Fibroblast of lung (primary cell): Measurements from ENCODE around the gene SLC5A10. TPM values are rescaled to one million over a fixed set of nuclear protein-coding genes. Genes with fewer than 3 reads are reported as not detected.

Experiments
- DNase-seq, 2 donors: peaks; one replicate each; pipeline versions ENCODE4 v3.0.0 to v3.0.0-alpha.2; 2010; ENCODE audit warnings: low read depth in 2 of 2
- H2AFZ ChIP-seq: 2 replicates; pipeline ENCODE4 v1.5.1; 2012; ENCODE audit warnings: low read length, control low read depth, inconsistent platforms
- H3K27ac ChIP-seq: 2 replicates; pipeline ENCODE4 v1.5.1; 2011; ENCODE audit warnings: low read length, control low read depth; ENCODE audit not compliant: insufficient read depth
- H3K27me3 ChIP-seq: 2 replicates; pipeline ENCODE4 v1.5.1; 2011; ENCODE audit warnings: mild to moderate bottlenecking, low read length; ENCODE audit not compliant: control insufficient read depth, insufficient read depth
- H3K36me3 ChIP-seq: 2 replicates; pipeline ENCODE4 v1.5.1; 2011; ENCODE audit warnings: low read length; ENCODE audit not compliant: control insufficient read depth, insufficient read depth
- H3K4me1 ChIP-seq: 2 replicates; pipeline ENCODE4 v1.5.1; 2011; ENCODE audit warnings: low read length; ENCODE audit not compliant: control insufficient read depth, insufficient read depth; ENCODE audit errors: extremely low read depth
- H3K4me2 ChIP-seq: 2 replicates; pipeline ENCODE4 v1.5.1; 2011; ENCODE audit warnings: low read length, control low read depth; ENCODE audit not compliant: insufficient read depth; ENCODE audit errors: extremely low read depth
- H3K4me3 ChIP-seq, 4 experiments: fragments of 200-600 bp in 1 of 4; sonication (generic) in 1 of 4; replicated peaks in 1 of 4; 2 replicates each; pipeline ENCODE4 v1.5.1; 2011 to 2016; ENCODE audit warnings: low read length in 4 of 4, low read depth in 3 of 4, mild to moderate bottlenecking in 3 of 4, control low read depth in 2 of 4, inconsistent platforms in 1 of 4, mixed read lengths in 1 of 4; ENCODE audit not compliant: insufficient read depth in 1 of 4; ENCODE audit errors: control extremely low read depth in 1 of 4
- H3K79me2 ChIP-seq: 2 replicates; pipeline ENCODE4 v1.5.1; 2012; ENCODE audit warnings: mild to moderate bottlenecking, low read length, inconsistent platforms; ENCODE audit not compliant: control insufficient read depth, insufficient read depth
- H3K9ac ChIP-seq: 2 replicates; pipeline ENCODE4 v1.5.1; 2011; ENCODE audit warnings: mild to moderate bottlenecking, low read length, control low read depth; ENCODE audit not compliant: insufficient read depth
- H3K9me3 ChIP-seq: 2 replicates; pipeline ENCODE4 v1.5.1; 2012; ENCODE audit warnings: low read depth, low read length; ENCODE audit not compliant: control insufficient read depth, insufficient read depth
- H4K20me1 ChIP-seq: 2 replicates; pipeline ENCODE4 v1.5.1; 2011; ENCODE audit warnings: low read length; ENCODE audit not compliant: control insufficient read depth, insufficient read depth; ENCODE audit errors: extremely low read depth
- EZH2 ChIP-seq: IDR thresholded peaks from 2 replicates; pipeline ENCODE4 v1.5.1; 2012; ENCODE audit warnings: low read length, control low read depth, mild to moderate bottlenecking; ENCODE audit errors: missing control alignments
- polyA plus RNA-seq, 2 donors: library from polyadenylated mRNA; depleted of rRNA in 1 of 2; stranded (reverse) in 1 of 2; unstranded in 1 of 2; fragments of >200 nt; gene quantifications; 2 replicates each; pipeline ENCODE4 v1.2.1, GENCODE V29; 2011 to 2012; ENCODE audit warnings: missing spikeins in 1 of 2
- total RNA-seq: library from RNA; depleted of rRNA; stranded (reverse); fragments of >200 nt; gene quantifications from 2 replicates; pipeline ENCODE4 v1.2.1, GENCODE V29; 2014
- TF ChIP-seq, protein P1 (sequence below), 2 donors: IDR thresholded peaks in 1 of 2; conservative IDR thresholded peaks in 1 of 2; 1 replicate in 1 of 2; 2 replicates in 1 of 2; pipeline ENCODE4 v1.5.1; 2011 to 2012; ENCODE audit warnings: low read length in 2 of 2, control low read depth in 1 of 2, inconsistent platforms in 1 of 2, low read depth in 1 of 2, mild to moderate bottlenecking in 1 of 2

The SLC5A10 gene
- total and polyA plus RNA-seq, 2 donors (not counting 1 experiment from before 2014, with no cell fraction given) = not detected

DNA sequence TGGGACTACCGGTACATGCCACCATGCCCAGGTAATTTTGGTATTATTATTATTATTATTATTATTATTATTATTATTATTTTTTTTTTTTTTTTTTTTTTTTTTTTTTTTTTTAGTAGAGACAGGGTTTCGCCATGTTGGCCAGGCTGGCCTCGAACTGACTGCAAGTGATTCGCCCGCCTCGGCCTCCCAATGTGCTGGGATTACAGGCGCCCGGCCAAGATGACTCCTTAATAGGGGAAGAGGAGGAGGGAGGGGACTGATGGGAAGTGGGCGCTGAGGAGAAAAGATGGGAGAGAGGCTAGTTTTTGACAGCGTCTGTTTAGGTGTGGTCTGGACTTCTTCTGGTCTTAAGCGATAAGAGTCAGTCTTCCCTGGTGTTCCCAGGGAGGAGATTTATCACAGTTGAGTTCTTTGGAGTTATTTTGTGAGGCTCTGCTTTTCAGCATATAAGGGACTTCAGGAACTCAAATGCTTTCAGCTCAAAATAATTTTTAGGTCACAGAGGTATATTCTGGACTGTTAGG is 34.4 kb upstream of the SLC5A10 start:
- no peak for DNase-seq
- Histone ChIP-seq H3K4me1 (no peaks in the 10 kb centered on the region), H3K79me2 (no peaks in the 10 kb centered on the region), H3K27ac (no peak overlapping the region), H3K9ac (no peak overlapping the region), H3K4me3 (no peak overlapping the region), H3K36me3 (peaks cover 4% of the 10 kb centered on the region), H3K27me3 (no peaks in the 10 kb centered on the region), H3K4me2 (no peak overlapping the region), H3K9me3 (no peaks in the 10 kb centered on the region), H2AFZ (no peak overlapping the region), H4K20me1 (no peaks in the 10 kb centered on the region)
- no peak for TF ChIP-seq EZH2
- TF ChIP-seq, protein P1, sequence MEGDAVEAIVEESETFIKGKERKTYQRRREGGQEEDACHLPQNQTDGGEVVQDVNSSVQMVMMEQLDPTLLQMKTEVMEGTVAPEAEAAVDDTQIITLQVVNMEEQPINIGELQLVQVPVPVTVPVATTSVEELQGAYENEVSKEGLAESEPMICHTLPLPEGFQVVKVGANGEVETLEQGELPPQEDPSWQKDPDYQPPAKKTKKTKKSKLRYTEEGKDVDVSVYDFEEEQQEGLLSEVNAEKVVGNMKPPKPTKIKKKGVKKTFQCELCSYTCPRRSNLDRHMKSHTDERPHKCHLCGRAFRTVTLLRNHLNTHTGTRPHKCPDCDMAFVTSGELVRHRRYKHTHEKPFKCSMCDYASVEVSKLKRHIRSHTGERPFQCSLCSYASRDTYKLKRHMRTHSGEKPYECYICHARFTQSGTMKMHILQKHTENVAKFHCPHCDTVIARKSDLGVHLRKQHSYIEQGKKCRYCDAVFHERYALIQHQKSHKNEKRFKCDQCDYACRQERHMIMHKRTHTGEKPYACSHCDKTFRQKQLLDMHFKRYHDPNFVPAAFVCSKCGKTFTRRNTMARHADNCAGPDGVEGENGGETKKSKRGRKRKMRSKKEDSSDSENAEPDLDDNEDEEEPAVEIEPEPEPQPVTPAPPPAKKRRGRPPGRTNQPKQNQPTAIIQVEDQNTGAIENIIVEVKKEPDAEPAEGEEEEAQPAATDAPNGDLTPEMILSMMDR (conservative IDR thresholded peaks at IDR 0.05 in 1 of 2, IDR thresholded peaks at IDR 0.05 in 1 of 2; ENCODE audit: low read depth in 1 of 2, low read length in 2 of 2) = no peak

DNA sequence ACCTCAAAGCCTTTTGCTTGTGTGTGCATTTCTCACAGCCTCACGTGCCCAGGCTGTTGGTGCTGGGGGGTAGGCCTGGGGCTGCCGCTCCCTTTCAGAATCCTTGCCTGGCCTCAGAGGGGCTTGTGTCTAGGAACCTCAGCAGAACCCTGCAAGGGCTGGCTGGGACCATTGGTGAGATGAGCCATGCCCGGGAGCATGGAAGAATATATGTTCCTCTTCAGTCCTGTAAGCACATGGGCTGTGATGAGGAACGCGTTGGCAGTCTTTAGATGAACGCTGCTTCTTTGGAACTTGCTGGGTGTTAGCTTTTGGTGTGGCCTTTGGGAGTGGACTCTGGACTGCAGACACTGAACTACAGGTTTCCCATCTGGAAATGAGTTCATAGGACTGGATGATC is 32.0 kb upstream of the SLC5A10 start:
- no peaks in the 10 kb centered on the region for H3K79me2 ChIP-seq
- H3K4me1 ChIP-seq = no peaks in the 10 kb centered on the region
- TF ChIP-seq, protein P1 (conservative IDR thresholded peaks at IDR 0.05 in 1 of 2, IDR thresholded peaks at IDR 0.05 in 1 of 2; ENCODE audit: low read depth in 1 of 2, low read length in 2 of 2) = no peak
- no peak for TF ChIP-seq EZH2
- no peaks in the 10 kb centered on the region for H4K20me1 ChIP-seq
- DNase-seq = no peak
- H2AFZ ChIP-seq = no peak overlapping the region
- no peaks in the 10 kb centered on the region for H3K9me3 ChIP-seq
- peaks cover 4% of the 10 kb centered on the region for H3K36me3 ChIP-seq
- no peak overlapping the region for H3K27ac ChIP-seq
- H3K4me2 ChIP-seq = no peak overlapping the region
- H3K9ac ChIP-seq = no peak overlapping the region
- no peaks in the 10 kb centered on the region for H3K27me3 ChIP-seq
- no peak overlapping the region for H3K4me3 ChIP-seq

DNA sequence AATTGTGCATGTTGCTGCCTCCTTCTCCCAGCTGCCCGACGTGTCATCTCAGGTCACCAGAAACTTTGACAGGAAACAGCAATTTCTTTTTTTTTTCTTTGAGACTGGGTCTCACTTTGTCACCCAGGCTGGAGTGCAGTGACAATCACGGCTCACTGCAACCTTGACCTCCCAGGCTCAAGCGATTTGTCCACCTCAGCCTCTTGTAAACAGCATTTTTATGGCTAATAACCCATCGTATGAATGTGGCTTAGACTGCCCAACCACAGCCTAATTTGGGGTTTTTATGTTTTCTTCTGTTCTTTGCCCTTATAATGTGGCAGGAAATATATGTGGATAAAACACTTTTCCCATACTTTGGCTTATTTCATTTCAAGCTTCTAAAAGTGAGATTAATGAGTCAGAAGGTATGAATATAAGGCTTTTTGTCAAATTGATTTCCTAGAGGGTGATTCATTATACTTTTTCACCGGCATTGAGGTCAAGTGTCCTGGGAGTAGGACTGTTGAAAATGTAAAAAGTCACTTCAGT is 31.0 kb upstream of the SLC5A10 start:
- Histone ChIP-seq H3K9ac (no peak overlapping the region), H3K4me3 (no peak overlapping the region), H3K27me3 (no peaks in the 10 kb centered on the region), H3K36me3 (peaks cover 4% of the 10 kb centered on the region), H3K9me3 (no peaks in the 10 kb centered on the region), H3K27ac (no peak overlapping the region), H2AFZ (no peak overlapping the region), H4K20me1 (no peaks in the 10 kb centered on the region), H3K4me1 (no peaks in the 10 kb centered on the region), H3K4me2 (no peak overlapping the region), H3K79me2 (no peaks in the 10 kb centered on the region)
- no peak for TF ChIP-seq EZH2
- TF ChIP-seq, protein P1 (conservative IDR thresholded peaks at IDR 0.05 in 1 of 2, IDR thresholded peaks at IDR 0.05 in 1 of 2; ENCODE audit: low read depth in 1 of 2, low read length in 2 of 2) = no peak
- peak in 1 of 2 donors; percentile 58 for DNase-seq
